OCI-LY1 (cell line): ENCODE results near the gene CCDC187.

Experiments
- H2AFZ ChIP-seq: fragments of 200-600 bp; sonication (generic), shearing (Covaris generic); 2 replicates; pipeline ENCODE4 v1.6.0; 2014; ENCODE audit warnings: antibody characterized with exemption, mild to moderate bottlenecking, low read length
- H3F3A ChIP-seq: fragments of 200-600 bp; sonication (generic), shearing (Covaris generic); 2 replicates; pipeline ENCODE4 v1.6.0; 2014; ENCODE audit warnings: mild to moderate bottlenecking, antibody characterized with exemption, low read length, moderate library complexity; ENCODE audit not compliant: insufficient read depth
- H3K27ac ChIP-seq: fragments of 200-600 bp; sonication (generic); 2 replicates; pipeline ENCODE4 v1.5.1; 2014; ENCODE audit warnings: low read length, mixed run types, mild to moderate bottlenecking, low read depth; ENCODE audit not compliant: poor library complexity, severe bottlenecking
- H3K27me3 ChIP-seq: fragments of 200-600 bp; sonication (generic); 2 replicates; pipeline ENCODE4 v1.6.0; 2014; ENCODE audit warnings: antibody characterized with exemption, mild to moderate bottlenecking, low read length, moderate library complexity; ENCODE audit not compliant: insufficient read depth
- H3K36me3 ChIP-seq: fragments of 200-600 bp; sonication (generic); 2 replicates; pipeline ENCODE4 v1.6.1; 2014; ENCODE audit warnings: mild to moderate bottlenecking, antibody characterized with exemption, low read length, moderate library complexity, mixed read lengths; ENCODE audit not compliant: insufficient read depth
- H3K4me1 ChIP-seq: fragments of 200-600 bp; sonication (generic); 2 replicates; pipeline ENCODE4 v1.5.1; 2014; ENCODE audit warnings: mild to moderate bottlenecking, low read length, moderate library complexity; ENCODE audit not compliant: insufficient read depth, severe bottlenecking
- H3K4me2 ChIP-seq: fragments of 200-600 bp; sonication (generic), shearing (Covaris generic); 2 replicates; pipeline ENCODE4 v1.6.1; 2014; ENCODE audit warnings: low read length
- H3K4me3 ChIP-seq: fragments of 200-600 bp; sonication (generic); 2 replicates; pipeline ENCODE4 v1.5.1; 2014; ENCODE audit warnings: low read length, low read depth, mild to moderate bottlenecking, mixed read lengths; ENCODE audit not compliant: poor library complexity, severe bottlenecking
- H3K79me2 ChIP-seq: fragments of 200-600 bp; shearing (Covaris generic); 2 replicates; pipeline ENCODE4 v1.6.1; 2016; ENCODE audit warnings: mixed run types, low read length, mixed read lengths; ENCODE audit not compliant: insufficient read depth
- H3K9ac ChIP-seq: fragments of 200-600 bp; sonication (generic), shearing (Covaris generic); 2 replicates; pipeline ENCODE4 v1.6.1; 2014; ENCODE audit warnings: mild to moderate bottlenecking, low read length, mixed read lengths
- H3K9me2 ChIP-seq: fragments of 200-600 bp; sonication (generic), shearing (Covaris generic); 2 replicates; pipeline ENCODE4 v1.6.1; 2014; ENCODE audit warnings: low read depth, mild to moderate bottlenecking, low read length, mixed read lengths
- H3K9me3 ChIP-seq: fragments of 200-600 bp; shearing (Covaris generic); 2 replicates; pipeline ENCODE4 v1.6.1; 2014; ENCODE audit warnings: low read length, mixed read lengths
- H4K20me1 ChIP-seq: fragments of 200-600 bp; sonication (generic), shearing (Covaris generic); 2 replicates; pipeline ENCODE4 v1.6.0; 2016; ENCODE audit warnings: mild to moderate bottlenecking, low read length; ENCODE audit not compliant: insufficient read depth
- CTCF ChIP-seq: fragments of 200-600 bp; sonication (generic), shearing (Covaris generic); IDR thresholded peaks from 2 replicates; pipeline ENCODE4 v1.5.1; 2017; ENCODE audit warnings: mild to moderate bottlenecking, antibody characterized with exemption, low read length, moderate library complexity, mixed read lengths
- EZH2 ChIP-seq: fragments of 200-600 bp; sonication (generic), shearing (Covaris generic); IDR thresholded peaks from 2 replicates; pipeline ENCODE4 v1.8.0; 2017; ENCODE audit warnings: borderline replicate concordance, mixed run types, mild to moderate bottlenecking, antibody characterized with exemption, low read length, moderate library complexity, mixed read lengths

The CCDC187 gene

GRCh38 chr9:136233868-136234267, 70.0 kb downstream of the CCDC187 start:
- Histone ChIP-seq H3K9me3 (no peaks in the 10 kb centered on the region), H3K27ac (peak overlapping the region; percentile 61), H3K27me3 (no peaks in the 10 kb centered on the region), H3F3A (no peaks in the 10 kb centered on the region), H2AFZ (no peak overlapping the region), H3K9me2 (no peaks in the 10 kb centered on the region), H3K36me3 (peaks cover 69% of the 10 kb centered on the region), H4K20me1 (no peaks in the 10 kb centered on the region), H3K9ac (no peak overlapping the region; the same call in 1 of the 2 replicates), H3K4me3 (no peak overlapping the region), H3K4me2 (no peak overlapping the region), H3K4me1 (peaks cover 44% of the 10 kb centered on the region), H3K79me2 (peaks cover 13% of the 10 kb centered on the region)
- TF ChIP-seq EZH2 = no peak
- no peak for TF ChIP-seq CTCF

DNA sequence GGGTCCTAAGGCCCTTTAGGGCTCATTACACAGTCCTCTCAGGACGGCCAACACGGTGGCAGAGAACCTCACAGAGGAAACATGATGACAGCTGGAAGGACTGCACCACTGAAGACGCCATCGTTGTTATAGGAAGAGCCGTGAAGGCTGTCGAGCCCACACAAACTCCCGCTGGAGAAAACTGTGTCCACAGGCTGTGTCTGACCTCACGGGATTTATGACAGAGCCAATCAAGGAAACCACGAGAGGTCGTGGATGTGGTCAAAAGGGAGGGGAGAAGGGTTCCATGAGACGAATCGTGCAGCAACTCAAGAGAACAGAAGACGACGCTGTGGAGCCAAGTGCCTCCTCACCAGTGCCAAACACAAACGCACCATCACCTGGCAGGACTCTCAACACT, 70.5 kb downstream of the CCDC187 start:
- Histone ChIP-seq H3K36me3 (peaks cover 65% of the 10 kb centered on the region), H3F3A (no peaks in the 10 kb centered on the region), H3K4me2 (no peak overlapping the region), H4K20me1 (no peaks in the 10 kb centered on the region), H2AFZ (no peak overlapping the region), H3K4me1 (peaks cover 44% of the 10 kb centered on the region), H3K9me3 (no peaks in the 10 kb centered on the region), H3K27ac (peak overlapping the region; percentile 61), H3K27me3 (no peaks in the 10 kb centered on the region), H3K79me2 (peaks cover 9% of the 10 kb centered on the region), H3K4me3 (no peak overlapping the region), H3K9ac (no peak overlapping the region; the same call in 1 of the 2 replicates), H3K9me2 (no peaks in the 10 kb centered on the region)
- TF ChIP-seq CTCF (no peak), EZH2 (no peak)

DNA sequence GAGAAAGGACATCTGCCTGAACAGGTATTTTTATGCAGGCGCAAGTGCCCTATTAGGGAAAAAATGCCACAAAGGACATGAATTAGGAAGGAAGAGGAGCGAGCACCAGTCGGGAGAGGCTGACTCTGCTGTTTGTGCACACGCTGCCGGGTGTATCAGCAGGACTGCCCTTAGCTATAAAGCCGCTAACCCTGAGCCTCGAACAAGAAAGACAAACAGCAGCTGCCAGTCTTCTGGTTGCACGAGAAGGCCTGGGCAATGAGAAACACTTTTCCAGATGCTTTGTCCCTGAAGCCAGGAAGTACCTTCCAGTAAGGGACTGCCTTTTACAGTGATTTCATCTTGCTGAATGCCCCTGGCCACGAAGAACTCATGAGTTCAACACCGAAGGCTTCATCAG, 70.9 kb downstream of the CCDC187 start:
- no peak for TF ChIP-seq EZH2
- no peak for TF ChIP-seq CTCF
- no peaks in the 10 kb centered on the region for H3K27me3 ChIP-seq
- peaks cover 44% of the 10 kb centered on the region for H3K4me1 ChIP-seq
- no peaks in the 10 kb centered on the region for H4K20me1 ChIP-seq
- H3K79me2 ChIP-seq = peaks cover 4% of the 10 kb centered on the region; the same call in 1 of the 2 replicates
- H3K9ac ChIP-seq = no peak overlapping the region; the same call in 1 of the 2 replicates
- H3K9me2 ChIP-seq = no peaks in the 10 kb centered on the region
- H3F3A ChIP-seq = no peaks in the 10 kb centered on the region
- no peaks in the 10 kb centered on the region for H3K9me3 ChIP-seq
- H3K4me3 ChIP-seq = no peak overlapping the region
- H3K4me2 ChIP-seq = no peak overlapping the region
- no peak overlapping the region for H2AFZ ChIP-seq
- H3K36me3 ChIP-seq = peaks cover 68% of the 10 kb centered on the region
- peak overlapping the region; percentile 61 for H3K27ac ChIP-seq
